NCI-H345 (cell line): ENCODE measurements around the gene IDH3G.

Source experiments
- DNase-seq: peaks from one replicate; lab custom pipeline; 2025; lab: John Stamatoyannopoulos, UW

The IDH3G gene

DNA sequence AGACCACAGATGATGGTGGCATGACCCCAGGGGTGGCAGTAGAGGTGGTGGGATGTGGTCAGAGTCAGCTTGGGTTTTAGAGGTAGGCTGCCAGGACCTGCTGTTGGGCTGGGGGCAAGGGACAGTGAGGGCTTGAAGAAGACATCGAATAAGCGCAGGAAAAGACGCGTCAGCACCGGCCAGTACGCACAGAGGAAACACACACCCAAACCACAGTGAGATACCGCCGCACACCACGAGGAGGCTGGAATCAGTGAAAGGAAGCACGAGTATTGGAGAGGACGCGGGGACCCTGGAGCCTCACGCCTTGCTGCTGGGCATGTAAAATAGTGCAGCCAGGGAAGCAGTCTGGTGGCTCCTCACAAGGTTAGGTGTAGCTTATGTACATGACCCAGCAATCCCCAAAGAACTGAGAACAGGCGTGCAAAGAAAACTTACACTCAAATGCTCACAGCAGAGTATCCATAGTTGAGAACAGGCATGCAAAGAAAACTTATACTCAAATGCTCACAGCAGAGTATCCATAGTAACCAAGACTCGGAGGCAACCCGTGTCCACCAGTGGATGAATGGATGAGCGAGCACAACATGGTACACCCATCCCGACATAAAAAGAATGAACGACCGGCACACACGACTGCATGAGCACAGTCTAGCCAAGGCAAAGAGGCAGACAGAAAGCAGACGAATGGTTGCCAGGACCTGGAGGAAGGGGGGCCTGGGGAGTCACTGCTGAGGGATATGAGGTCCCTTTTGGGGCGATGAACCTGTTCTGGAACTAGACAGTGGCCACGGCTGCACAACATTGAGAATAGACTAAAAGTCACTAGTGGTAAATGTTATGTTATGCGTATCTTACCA is 22.9 kb upstream of the IDH3G start:
- no peak for DNase-seq

DNA sequence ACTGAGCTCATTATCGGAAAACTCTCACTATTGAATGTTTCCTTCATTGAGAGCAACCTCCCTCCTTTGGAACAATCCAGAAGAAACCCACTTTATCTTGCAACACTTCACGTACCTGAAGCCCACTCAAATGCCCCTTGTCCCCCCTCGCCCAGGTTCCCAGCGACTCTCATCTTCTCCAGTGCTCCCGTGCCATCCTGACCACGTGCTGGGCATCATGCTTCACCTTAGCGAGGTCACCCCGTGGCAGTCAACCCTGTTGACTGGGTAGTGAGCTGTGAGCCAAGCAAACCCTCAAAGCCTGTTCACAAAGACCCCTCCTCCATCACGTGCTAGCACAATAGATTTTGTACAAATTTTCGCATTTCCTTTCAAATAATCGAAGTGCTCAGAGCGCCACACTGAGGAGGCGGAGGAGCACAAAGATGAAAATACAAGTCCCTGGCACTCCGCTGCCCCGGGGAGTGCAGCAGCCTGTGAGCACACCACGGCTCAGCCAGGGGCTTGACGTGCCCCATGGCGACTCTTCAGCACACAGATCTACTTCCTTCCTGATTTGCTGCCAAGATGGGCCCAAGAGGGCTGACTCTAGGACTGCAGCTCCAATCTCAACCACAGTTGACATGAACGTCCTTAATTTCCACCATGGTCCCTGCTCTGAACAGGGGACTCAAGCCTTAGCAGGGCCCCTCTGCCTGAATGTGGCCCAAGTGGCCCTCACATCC is 20.6 kb upstream of the IDH3G start:
- no peak for DNase-seq

DNA sequence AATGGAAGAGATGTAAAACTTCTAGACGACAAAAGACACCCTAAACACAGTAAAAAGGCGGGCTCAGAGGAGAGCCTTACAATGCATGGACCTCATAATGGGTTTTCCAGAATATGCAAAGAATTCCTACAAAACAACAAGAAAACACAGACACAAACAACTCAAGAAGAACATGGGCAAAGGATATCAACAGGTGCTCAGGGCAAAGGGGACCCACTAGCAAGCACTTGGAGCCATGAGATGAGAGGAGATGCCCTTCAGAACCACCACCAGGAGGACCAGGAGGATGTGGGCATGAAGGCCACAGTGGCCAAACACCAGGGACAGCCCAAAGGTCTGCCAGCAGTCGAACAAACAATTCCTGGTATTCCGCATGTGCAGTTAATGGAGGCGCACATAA is 19.0 kb upstream of the IDH3G start:
- no peak for DNase-seq

DNA sequence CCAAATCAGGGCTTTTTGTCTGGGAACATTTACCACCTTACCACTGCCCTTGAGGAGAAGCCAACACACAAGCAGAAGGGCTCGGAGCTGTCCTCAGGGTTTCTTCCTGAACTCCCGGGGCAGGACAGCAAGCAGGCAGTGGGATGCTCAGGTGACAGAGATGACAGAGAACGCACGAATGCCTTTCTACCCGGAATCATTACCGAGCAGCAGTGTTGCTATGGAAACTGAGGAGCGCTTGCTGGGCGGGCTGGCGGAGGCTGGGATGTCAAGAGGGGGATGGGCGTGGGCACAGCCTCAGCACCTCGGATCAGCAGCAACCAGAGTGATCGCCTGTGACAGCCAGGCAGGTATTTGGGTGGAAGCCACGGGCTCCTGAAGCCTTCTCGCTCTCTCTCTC is 18.0 kb upstream of the IDH3G start:
- DNase-seq, result no peak

DNA sequence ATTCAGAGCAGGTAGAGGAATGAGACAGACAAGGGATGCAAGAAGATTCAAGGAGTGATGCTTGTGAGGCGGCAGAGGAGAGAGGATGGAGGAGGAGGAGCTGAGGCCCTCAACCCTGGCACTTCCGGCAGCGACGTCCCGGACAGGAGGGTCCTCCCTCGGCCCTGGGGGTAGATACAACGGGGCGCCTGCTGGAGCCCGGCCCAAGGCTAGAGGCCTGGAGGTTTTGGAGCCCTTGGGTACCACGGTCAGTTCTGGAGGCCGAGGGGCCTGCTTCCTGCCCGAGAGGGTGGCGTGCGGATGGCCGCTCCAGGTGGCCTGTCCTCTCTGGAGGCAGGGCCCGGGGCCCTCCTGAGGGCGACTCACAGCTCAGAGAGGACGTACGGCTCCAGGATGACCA is 13.8 kb upstream of the IDH3G start:
- no peak for DNase-seq

DNA sequence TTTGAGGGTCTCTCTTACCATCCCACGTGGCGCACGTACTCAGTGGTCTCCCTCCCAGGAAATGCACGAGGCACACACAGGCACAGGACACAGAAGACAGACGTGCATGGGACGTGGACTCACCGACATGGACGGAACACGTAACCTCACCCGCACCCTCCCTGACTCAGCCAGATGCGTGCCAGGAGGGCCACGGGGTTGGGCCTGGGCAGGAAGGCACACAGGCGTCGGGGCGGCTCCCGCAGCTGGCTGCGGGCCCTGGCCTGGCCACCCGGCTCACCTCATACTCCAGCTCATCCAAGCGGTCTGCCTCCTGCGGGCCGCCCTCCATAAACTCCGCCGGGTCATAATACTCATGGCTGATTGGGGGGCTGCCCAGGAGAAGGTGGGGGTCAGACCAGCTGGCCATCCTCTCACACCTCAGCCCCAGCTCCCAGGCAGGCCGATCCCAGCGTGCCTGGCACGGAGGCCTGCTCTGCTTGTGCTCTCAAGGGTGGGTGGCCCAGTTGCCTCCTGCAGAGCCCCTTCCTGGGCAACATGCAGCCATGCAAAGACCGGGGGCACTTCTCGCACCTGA is 12.9 kb upstream of the IDH3G start:
- no peak for DNase-seq

DNA sequence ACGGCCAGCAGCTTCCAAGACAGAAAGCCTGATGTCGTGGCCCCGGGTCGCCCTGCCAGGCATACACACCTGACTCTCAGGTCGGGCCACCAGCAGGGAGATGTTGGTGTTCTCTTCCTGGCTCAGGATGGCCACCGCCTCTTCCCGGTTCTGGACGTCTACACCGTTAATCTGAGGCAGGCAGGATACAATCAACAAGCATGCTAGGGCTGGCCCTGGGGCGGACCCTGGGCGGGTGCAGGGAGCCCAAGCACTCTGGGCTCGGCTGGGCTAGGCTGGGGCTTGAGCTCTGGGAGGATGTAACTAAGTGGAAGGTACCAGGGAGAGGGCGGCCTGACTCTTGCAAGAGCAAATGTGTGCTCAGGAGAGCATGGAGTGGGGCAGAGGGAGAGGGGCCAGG is 11.3 kb upstream of the IDH3G start:
- DNase-seq, result no peak

DNA sequence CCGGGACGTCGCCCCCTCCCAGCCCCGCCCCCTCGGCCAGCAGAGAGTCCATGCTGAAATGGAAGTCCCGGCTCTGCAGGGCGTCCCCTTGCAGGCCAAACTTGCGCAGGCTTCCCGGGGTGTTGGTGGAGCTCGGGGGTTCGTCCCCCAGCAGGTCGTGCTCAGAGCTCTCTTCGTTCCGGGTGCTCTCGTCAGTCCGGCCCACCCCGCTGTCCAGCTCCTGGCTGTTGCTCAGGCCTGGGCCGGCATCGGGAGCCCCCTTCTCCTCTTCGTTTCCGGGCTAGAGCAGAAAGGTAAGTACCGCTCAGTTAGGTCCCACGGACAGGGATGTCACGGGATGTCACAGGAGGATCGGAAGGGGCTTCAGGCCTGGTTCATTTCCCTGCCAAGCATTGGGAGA is 10.4 kb upstream of the IDH3G start:
- DNase-seq, result no peak

DNA sequence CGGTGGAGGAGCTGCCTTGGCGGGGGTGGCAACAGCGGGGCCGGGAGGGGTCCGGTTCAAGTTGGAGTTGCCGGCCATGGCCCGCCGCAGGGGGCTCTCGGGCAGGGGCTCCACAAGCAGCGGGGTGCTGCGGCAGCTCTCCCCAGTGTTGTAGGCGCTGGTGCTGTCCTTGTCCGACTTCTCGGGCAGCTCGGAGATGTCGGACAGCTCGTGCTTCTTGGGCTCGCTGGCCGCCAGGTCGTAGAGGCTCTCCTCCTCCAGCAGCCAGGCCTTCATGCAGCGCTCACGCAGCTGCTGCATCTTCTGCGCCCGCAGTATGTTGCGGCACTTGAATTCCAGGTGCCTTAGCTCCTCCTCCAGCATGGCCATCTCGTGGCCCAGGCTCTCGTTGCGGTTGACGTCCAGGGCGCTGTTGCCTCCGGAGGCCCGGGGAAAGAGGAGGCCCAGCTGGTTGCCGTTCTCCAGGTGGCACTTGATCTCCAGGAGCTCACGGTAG is 10.0 kb upstream of the IDH3G start:
- DNase-seq, result no peak

DNA sequence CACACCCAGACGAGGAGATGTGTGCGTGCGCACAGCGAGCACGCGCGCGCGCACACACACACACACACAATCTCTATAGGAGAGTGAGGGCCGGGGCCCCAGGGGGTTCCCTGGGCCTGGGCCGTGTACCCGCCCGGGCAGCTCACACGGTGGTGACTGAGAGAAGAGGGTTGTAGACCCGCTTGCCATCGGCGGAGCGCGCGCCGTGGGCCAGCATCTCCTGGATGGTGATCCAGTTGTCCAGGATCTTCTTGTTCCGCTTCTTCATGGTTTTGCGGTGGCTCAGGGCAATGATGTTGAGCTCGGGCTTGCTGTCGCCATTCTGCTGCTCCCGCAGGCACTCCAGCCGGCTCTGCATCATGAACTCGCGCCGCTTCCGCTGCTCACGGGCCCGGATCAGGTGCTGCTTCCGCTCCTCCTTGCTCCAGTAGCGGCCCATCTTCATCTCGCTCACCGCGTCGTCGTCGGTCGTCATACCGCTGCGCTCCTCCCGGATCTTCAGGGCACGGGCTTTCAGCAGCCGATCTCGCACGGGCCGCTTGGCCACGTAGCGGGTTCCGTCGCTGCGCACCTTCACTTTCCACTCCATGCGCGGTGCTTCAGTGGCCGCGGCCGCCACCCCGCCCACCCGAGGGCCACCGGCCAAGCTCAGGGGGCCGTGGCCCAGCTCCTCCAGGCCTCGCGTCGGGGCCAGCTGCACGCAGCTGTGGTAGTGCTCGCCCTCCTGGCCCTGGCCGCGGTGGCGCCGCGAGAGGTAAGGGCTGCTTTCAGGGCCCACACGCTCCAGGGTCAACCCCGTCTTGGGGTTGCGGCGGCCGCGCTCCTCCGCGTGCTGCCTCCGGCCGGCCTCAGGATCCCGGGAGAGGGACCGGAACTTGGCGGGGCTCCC is 9.3 kb upstream of the IDH3G start:
- DNase-seq, result no peak

DNA sequence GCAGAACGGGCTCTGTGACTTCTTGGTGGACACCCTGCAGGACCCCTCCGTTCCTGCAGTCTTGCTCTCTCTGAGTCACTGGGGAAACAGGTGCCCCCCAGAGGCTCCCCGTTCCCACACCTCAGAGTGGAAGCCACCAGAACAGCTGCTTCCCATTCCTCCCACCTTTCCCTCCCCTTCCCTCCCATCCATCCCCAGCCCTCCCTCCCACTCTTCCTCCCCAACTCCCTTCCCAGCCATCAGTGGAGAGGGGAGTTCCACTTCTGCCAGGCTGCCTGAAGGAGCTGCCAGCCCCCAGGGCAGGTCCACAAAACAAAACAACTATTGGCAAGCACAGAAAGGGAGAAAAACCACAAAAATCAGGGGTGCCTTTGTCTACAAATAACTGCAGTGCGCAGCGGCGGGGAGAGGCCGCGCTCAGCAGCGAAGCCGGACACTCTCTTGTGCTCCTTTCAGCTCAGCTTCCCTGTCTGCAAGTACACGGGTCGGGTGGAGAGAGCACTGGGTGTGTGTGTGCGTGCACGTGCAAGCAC is 8.4 kb upstream of the IDH3G start:
- no peak for DNase-seq

DNA sequence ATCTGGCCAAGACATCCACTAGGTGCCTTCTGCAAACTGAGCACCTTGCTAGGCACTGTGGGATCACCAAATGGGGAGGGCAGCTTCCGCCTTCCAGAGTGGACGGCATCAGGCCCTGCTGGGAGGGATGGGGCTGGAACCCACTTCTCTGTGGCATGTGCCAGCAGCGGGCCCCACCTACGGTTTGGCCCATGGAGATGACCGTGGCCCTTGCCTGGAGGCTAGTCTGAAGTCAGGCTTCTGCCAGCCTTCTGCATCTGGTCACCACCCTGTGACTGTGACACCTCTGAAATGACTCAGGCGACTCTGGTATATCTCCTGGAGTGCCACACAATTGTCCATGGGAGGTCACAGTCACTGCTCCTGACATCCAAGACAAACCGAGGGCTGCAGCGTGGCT is 7.5 kb upstream of the IDH3G start:
- no peak for DNase-seq

DNA sequence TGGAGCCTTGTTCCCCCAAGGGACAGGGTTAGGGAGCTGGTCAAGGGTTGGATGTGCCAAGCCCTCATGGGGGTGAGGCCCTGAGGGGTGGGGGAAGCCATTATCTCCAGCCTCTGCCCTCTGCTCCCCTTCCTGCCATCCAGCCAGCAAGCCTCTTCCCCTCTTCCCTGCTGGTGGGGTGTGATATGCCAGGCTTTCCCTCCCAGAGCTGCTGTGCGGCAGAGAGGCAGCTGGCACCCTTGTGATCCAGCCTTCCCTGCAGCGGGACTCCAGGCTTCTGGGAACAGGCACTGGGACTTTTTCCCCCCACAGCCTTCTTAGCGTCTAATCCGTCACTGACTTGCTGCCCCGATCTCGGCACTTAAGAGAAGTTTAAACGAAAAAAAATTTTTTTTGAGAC is 6.6 kb upstream of the IDH3G start:
- no peak for DNase-seq

DNA sequence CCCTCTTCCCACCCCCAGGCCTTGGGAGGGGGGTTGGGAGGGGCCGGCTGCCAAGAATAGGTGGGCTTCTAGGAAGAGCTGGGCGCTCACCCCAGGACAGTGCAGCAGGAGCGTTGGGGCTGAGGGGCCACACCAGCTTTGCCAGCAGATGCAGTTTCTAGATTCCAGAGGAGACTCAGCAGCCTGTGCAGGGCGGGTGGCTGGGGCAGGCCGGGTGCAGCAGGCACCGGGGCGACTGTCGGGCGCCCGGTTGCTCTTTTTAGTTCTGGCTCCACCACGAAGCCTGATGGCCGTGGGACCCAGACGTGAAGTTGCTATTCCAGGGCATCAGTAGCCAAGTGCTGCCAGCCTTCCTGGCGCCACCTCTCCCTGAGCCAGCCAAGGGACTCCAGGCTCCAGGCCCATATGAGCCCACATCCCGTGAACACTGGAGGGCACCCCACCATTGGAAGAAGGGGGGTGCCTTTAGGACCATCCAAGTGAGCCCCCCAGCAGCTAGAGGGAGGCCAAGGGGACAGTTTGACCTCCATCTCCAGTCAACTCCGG is 6.1 kb upstream of the IDH3G start:
- DNase-seq, result no peak

DNA sequence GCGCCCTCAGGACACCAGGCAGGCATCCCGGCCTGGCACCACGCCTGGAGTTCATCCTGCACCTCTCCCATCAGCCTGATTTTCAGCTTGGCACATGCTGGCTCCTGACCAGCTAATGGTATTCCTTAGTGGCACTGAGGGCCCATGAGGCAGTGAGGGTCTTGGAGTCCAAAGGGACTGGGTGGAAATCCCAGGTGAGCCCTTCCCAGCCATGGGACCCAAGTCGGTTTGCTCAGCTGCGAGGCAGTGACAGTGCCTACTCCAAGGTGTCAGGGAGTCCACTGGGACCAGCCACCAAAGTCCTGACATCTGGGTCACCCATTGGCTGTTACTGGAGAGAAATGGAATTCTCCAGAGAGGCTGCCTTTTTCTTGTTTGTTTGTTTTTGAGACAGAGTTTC is 5.2 kb upstream of the IDH3G start:
- no peak for DNase-seq

DNA sequence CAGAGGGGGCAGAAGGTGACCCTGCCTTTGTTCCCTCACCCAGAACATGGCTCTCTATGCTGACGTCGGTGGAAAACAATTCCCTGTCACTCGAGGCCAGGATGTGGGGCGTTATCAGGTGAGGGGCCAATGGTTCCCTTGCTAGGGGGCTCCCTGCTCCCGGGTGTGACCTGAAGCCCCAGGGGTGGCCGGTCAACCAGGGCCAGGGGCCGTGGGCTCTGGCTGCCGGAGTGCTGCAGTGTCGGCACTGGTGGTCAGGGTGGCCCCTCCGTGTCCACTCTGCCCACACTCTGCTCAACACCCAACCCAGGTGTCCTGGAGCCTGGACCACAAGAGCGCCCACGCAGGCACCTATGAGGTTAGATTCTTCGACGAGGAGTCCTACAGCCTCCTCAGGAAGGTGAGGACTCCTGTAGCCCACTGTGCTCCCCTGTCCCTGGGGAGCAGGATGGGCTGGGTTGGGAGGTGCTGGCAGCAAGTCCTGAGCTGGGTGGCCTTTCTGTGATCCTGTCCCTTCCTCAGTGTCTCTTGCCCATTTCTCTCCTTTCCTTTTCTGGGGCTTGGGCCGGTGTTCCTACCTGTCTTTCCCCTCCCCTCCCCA is 3.3 kb upstream of the IDH3G start:
- DNase-seq, result no peak

DNA sequence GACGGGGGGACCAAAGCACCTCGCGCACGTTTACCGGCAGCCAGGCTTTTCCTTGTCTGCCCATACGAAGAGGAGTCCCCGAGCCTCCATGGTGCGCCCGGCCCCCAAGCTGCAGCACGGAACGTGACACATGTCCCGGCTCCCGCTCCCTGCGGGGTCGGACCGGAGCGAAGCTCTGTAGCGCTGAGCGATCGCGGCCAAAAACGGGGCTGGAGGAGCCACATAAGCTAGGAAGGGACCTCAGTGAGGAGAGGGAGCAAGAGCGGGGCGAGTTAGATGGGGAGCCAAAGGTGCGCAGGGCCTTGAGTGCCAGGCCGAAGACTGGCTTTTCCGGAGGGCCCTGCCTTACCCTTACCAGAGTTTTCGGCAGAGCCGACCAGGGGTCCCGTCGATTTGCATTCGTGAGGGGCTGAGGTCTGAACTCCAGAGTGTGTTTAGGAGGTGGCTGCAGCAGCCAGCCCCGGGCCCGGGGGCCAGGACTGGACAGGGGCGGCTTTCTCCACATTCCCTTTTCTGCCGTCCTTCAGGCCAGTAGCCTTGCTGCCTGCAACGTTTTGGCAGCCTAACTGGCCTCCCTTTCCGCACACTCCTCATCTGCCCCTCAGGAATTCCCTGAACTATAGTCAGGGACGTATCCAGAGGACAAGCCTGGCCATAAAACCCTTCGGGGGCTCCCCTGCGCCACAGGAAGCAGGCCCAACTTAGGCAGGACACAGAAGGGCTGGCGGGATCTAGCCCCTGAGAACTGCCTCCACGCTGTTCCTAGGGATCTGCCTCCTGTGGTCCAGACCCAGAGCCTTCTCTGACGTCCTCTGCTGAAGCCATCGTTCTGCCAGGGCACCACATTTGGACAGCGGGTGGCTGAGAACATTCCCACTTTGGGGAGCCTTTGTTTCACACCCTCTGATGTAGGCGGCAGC is 982 bp upstream of the IDH3G start:
- DNase-seq, result no peak

DNA sequence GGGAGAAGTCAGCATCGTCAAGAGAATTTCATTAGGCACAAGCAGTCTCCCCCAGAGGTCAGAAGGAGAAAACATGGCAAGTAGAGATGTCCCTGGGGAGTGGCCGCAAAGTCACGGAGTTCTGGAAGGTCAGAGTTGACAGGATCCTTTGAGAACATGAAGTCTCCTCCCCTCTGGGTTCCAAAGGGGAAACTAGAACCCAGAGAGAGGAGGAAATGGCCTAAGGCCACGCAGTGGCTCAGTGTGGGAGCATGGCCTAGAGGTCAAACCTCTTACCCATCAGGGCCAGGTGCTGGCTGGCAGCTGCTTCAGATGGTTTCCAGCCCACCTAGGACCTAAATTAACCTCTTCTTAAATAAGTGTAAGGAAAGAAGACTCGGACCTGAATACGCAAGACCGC is 884 bp downstream of the IDH3G start:
- DNase-seq, result no peak

DNA sequence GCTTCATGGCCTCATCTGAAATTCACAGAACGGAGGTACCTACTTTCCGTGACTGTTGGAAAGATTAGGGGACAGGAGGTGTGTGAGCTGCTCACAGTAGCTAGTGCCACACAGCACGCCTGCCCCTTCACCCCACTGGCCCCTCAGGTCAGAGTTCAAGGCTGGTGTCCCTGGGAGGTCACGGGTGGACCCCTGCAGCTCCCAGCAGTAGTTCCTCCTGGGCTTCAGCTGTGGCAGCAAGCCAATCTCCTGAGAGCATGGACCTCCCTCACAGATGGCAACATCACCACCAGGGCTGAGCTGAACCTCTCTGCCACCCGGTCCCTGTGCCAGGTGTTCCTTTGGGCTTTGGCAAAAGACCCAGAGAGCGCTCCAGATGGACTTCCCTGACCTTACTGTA is 1.8 kb downstream of the IDH3G start:
- no peak for DNase-seq
